Fibroblast of peridontal ligament (primary cell): Measurements from ENCODE around the gene KRTAP4-11.
"Not testable (repeated sequence)": the region's sequence is repeated elsewhere in the genome, so short reads cannot be mapped to it uniquely, and the experiment has no call there.

Experiments used
- DNase-seq: peaks from one replicate; pipeline ENCODE4 v3.0.0-alpha.2; 2010; ENCODE audit errors: extremely low read depth

The KRTAP4-11 gene

DNA sequence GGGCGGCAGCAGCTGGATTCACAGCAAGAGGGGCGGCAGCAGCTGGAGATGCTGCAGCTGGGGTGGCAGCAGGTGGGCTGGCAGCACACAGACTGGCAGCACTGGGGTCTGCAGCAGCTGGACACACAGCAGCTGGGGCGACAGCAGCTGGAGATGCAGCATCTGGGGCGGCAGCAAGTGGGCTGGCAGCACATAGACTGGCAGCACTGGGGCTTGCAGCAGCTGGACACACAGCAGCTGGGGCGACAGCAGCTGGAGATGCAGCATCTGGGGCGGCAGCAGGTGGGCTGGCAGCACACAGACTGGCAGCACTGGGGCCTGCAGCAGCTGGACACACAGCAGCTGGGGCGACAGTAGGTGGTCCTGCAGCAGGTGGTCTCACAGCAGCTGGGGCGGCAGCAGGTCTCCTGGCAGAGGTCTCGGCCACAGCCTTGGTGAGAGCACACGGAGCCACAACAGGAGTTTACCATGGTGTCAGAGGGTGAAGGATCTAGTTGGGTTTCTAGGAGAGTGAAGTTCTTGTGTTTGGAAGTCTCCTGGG lies at the start of gene KRTAP4-11:
Gene KRTAP4-11, minus strand, starts transcription at position 528 of the 541 bp plus-strand sequence. Its CDS starts 58 bp downstream, at position 470.
- DNase-seq, result not testable (repeated sequence)

DNA sequence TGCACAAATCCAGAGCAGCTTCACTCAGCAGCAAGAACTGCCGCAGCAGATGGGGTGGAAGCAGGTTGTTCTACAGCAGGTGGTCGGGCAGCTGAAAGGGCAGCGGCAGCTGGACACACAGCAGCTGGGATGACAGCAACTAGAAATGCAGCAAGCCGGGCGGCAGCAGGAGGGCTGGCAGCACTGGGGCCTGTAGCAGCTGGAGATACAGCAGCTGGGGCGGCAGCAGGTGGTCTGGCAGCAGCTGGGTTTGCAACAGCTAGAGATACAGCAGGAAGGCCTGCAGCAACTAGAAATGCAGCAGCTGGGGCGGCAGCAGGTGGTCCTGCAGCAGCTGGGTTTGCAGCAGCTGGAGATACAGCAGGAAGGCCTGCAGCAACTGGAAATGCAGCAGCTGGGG lies 49.4 kb upstream of the KRTAP4-11 start:
- no peak for DNase-seq

DNA sequence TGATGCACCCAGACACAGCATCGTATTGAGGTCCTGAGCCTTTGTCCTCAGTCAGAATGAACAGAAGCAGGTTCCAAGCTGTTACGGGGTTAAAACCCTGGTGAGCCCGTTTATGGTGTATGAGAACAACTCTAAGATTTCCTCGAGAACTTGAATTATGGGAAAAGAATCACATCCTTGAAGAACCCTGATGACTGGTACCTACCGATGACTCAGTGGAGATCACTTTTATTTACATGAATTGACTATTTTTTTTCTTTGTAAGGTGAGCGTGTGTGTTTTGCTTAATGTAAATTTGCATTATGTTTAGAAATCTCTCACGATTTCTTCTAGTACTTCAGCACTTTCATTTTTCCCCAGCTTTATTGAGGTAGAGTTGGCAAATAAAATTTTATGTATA lies 45.7 kb upstream of the KRTAP4-11 start:
- DNase-seq, result no peak

DNA sequence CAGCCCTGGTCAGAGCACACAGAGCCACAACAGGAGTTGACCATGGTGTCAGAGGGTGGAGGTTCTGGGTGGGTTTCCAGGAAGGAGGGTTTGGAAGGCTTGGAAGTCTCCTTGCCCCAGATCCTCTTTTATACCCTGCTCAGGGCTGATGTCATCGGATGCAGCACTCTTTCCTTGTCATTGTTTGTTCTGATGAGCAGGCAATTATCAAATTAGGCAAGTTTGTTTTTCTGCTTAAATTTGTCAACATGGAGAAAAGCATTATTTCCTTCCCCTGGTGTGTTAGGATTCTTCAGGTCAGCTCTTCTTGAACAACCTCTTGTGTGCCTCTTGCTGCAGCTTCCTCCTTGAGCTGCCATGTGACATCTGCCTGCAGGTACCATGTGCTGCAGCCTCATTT lies 42.5 kb upstream of the KRTAP4-11 start, which contains the start of gene KRTAP4-4:
Gene KRTAP4-4, minus strand, starts transcription at position 101 of the 400 bp plus-strand sequence. Its CDS starts 57 bp downstream, at position 44.
- DNase-seq, result no peak

DNA sequence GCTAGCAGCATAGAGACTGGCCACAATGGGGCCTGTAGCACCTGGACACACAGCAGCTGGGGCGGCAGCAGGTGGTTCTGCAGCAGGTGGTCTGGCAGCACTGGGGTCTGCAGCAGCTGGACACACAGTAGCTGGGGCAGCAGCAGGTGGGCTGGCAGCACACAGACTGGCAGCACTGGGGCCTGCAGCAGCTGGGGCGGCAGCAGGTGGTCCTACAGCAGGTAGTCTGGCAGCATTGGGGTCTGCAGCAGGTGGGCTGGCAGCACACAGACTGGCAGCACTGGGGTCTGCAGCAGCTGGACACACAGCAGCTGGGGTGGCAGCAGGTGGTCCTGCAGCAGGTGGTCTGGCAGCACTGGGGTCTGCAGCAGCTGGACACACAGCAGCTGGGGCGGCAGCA lies 42.0 kb upstream of the KRTAP4-11 start:
- DNase-seq, result not testable (repeated sequence)

DNA sequence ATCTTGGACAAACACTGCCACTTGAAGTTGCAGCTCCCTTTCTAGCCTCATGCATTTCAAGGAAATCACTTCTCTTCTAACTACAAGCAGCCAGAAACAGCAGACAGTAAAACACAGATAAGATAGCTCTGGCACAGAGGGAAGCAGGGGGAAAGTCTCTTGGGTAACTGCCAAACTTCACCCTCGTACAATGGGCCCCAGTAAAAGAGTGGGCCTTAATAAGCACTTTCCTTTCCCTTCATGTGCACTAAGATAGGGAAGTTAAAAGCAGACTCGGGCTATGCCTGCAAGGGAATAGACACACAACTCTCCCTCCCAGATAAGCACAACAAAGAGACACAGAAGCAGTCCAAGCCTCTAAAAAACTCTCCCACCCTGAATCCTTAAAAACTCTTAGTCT lies 35.7 kb upstream of the KRTAP4-11 start:
- DNase-seq, result no peak

DNA sequence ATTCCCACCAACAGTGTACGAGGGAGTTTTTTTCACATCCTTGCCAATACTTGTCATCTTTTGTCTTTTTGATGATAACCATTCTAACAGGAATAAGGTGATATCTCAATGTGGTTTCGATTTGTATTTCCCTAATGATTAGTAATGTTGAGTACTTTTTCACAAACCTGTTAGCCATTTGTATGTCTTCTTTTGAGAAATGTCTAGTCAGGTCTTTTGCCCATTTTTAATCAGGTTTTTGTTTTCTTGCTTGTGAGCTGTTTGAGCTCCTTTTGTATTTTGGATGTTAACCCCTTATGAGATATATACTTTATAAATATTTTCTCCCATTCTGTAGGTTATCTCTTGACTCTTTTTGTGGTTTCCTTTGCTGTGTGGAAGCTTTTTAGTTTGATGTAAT lies 33.4 kb upstream of the KRTAP4-11 start:
- DNase-seq, result no peak

DNA sequence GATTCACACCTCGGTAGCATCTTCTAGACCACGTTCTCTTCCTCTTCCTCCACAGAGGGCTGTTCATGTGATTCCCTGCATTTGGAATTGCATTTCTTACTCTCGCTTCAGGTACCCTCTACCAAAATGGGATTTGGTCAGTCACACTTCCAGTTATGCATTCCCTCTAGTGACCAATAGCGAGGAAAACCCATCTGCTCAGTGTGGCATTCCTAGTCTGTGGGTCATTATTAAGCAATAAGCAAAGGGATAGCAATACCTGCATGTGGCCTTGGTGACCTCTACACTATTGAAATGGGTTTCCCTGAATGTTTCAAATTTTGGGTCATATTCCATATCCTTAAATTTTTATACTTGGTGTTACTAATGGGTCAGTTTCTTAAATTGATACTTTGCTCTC lies 31.9 kb upstream of the KRTAP4-11 start:
- no peak for DNase-seq

DNA sequence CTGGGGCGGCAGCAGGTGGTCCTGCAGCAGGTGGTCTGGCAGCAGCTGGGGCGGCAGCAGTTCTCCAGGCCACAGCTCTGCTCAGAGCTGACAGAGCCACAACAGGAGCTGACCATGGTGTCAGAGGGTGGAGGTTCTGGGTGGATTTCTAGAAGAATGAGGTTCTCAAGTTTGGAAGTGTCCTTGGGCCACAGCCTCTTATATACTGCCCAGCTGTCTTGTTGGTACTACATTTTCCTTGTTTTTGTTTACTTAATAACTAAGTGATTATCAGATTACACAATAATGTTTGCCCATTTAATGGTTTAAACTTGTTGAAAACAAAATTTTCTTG lies 31.4 kb upstream of the KRTAP4-11 start, which contains the start of gene KRTAP4-5:
Gene KRTAP4-5, minus strand, starts transcription at position 174 of the 334 bp plus-strand sequence. Its CDS starts 58 bp downstream, at position 116.
- no peak for DNase-seq

DNA sequence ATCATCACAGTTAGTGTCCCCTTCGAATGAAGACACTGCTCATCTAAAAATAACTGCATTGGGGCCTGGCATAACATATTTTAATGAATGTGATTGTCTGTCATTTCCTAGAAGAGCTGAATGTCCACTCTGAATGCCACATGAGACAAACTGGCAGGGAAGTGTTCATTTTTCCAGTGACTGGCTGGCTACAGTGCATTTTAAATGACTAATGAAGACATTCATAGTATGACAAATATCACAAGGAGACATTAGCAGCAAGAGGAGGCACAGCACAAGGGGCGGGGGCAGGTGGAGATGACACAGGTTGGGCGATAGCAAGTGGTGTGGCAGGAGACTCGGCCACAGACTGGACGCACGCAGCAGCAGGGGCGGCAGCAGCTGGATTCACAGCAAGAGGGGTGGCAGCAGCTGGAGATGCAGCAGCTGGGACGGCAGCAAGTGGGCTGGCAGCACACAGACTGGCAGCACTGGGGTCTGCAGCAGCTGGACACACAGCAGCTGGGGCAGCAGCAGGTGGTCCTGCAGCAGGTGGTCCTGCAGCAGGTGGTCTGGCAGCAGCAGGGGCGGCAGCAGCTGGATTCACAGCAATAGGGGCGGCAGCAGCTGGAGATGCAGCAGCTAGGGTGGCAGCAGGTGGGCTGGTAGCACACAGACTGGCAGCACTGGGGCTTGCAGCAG lies 30.9 kb upstream of the KRTAP4-11 start:
- not testable (repeated sequence) for DNase-seq

DNA sequence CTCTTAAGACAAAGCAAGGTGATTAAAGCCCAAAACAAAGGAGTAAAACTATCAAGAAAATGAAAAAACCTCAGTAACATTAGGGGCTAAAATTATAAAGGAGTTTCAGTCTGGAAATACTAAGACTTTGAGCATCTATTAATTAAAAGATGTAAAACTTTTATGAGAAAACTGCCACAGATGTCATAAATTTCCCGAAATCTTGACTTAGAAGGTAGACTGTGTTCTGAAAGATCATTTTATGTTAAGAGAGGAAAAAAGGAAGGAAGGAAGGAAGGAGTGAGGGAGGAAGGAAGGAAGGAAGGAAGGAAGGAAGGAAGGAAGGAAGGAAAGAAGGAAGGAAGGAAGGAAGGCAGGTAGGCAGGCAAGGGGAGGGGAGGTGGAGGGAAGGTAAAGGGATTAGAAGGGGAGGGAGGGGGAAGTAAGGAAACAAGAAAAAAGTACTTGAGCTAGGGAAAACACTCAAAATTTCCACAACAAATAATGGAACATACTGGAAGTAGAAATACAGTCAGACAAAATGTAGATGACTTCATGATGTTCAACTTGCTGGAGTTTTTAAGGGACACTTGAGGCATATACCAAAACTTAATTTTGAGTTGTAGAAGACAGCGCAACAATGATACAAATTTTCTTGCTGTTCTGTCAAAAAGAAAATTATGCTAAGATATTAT lies 29.5 kb upstream of the KRTAP4-11 start:
- no peak for DNase-seq

DNA sequence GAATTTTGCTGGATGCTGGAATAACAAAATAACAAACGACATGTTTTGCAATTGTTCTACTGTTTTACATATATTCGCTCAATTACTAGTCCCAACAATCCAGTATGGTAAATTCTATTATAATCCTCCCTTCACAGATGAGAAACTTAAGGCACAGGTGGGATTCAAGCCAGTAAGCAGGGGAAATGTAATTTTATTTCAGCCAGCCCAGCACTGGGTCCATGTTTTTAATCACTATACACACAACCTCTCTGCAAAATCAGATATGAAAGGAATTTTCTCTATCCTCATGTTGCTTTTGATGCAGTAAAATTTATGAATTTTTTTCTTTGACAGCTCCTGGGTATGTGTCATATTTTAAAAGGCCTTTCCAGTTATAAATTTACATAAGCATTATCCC lies 27.1 kb upstream of the KRTAP4-11 start:
- no peak for DNase-seq

DNA sequence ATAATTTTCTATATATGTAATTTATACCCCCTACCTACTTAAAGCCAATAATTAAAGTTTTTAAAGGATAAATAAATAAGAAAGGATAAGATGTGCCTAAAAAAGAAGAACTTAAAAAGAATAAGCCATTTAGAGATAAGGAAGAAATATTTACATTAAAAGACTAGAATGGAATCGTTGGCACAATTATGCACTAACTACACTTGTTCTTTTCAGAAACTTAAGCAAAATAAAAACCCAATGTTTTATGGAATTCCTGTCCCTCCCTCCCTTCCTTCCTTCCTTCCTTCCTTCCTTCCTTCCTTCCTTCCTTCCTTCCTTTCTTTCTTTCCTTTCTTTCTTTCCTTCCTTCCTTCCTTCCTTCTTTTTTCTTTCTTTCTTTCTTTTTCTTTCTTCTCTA lies 26.7 kb upstream of the KRTAP4-11 start:
- DNase-seq, result no peak

DNA sequence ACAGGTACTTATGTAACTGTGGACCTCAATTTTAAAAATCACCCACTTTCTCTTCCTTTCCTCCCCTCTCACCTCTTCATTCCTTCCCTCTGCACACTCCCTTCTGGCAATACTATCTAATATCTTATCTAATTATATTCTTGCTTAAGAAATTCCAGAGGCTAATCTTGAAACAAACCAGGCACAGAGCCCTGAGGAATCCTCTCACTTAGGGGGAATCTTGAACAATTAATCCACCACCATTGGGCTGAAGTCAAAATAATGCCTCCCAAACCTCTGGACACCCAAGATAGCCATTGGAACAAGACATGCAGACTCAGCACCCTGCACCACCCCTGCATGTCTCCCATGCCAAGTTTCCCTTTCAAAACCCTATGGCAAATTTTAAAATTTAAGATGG lies 23.2 kb upstream of the KRTAP4-11 start:
- no peak for DNase-seq

DNA sequence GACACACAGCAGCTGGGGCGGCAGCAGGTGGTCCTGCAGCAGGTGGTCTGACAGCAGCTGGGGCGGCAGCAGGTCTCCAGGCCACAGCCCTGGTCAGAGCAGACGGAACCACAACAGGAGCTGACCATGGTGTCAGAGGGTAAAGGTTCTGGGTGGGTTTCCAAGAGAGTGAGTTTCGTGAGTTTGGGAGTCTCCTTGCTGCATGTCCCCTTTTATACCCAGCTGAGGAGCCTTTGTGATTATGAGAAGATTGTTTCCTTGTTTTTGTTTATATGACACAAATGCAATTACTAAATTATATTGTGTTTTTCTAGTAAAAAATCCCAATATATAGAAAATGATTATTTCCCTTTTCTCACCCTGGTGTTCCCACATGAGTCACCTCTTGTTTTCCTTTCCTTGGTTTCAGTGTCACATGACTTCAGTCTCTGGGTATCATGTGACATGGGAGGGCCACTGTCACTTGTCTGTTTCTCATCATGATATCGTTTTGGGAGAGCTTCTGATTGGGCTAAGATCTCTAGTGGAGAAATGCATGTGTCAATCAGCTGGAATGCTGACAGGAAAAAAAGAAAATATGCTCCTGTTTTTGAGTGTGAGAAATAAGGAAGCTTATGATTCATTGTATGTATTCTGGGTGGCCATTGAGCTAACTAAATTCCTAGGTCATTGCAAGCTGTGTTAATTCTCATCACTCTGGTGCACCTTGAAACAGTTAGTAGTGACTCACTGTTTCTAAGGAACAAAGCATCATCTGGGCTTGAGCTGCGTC lies 22.4 kb upstream of the KRTAP4-11 start, which contains the start of gene KRTAP4-6:
Gene KRTAP4-6, minus strand, starts transcription at position 185 of the 772 bp plus-strand sequence. Its CDS starts 57 bp downstream, at position 128.
- peak; percentile 76 for DNase-seq

DNA sequence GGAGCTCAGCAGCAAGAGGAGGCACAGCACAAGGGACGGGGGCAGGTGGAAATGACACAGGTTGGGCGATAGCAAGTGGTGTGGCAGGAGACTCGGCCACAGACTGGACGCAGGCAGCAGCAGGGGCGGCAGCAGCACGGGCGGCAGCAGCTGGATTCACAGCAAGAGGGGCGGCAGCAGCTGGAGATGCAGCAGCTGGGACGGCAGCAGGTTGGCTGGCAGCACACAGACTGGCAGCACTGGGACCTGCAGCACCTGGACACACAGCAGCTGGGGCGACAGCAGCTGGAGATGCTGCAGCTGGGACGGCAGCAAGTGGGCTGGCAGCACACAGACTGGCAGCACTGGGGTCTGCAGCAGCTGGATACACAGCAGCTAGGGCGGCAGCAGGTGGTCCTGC lies 21.7 kb upstream of the KRTAP4-11 start:
- DNase-seq, result not testable (repeated sequence)

DNA sequence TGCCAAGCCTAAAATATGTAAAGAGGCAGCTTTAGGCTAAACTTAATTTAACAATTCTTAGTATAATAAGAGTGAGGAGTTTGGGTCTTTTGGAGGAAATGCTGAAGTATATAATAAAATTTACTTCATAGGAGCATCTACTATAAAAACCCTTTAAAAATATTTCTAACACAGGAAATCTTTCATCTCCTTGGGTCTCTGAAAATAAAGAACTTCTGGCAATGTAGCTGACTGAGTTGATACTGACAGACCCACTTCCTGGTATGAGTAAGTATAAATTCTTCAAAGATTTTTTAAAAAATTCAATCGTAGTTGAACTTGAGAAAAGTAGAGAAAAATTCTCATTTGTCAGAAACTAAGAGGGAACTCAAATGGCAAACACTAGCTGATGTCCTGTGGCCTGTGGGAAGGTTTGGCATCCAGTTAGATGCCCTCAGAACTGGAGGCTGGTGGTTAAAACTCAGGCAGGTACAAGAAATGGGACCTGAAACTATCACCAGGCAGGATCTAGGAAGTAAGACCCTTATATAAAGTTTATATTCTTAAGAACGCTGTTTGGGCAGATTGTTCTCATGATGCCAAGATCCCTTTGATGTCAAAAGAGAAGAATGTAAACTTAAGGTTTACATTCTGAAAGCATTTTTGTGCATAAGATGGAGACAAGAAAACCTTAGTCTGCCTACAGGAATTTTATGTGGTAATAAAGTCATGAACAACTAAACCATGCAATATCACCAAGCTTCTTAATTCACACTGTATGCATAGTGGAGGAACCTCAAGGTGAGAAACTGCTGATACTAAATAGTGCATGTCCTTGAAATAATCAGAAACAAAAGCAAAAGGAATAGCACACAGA lies 15.9 kb upstream of the KRTAP4-11 start:
- DNase-seq, result no peak

DNA sequence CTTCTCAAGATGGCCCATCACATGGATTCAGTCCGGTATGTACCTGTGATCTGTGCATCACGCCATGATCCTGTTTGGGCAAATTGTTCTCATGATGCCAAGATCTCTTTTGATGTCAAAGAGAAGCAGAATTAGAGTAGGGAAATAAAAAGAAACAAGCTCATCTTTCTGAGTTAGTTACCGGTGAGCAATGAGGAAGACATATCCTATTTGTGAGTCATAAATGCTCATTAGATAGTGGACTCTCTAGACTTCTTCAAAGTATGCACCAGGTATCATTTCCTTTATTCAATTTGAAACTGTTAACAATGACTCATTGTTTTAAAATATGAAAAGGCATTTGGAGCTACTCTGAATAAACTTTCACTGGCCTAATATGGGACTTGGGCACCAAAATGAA lies 13.8 kb upstream of the KRTAP4-11 start:
- no peak for DNase-seq

DNA sequence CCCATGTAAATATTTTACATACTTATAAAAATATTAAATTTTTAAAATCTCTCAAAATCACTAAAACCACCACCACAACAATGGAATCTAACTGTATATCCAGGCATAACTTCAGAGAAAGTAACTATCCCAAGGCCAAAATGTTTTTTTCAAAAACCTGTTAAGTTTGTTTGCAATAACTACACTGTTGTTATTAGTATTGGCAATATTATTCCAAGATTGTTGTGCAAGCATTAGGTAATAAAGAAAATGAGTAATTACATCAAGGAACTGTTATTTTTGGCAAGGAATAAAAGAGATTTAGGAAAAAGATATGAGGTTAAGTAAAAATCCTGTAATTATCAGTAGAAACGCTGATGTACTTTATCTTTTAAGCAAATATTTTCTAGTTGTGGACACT lies 9.2 kb upstream of the KRTAP4-11 start:
- no peak for DNase-seq

DNA sequence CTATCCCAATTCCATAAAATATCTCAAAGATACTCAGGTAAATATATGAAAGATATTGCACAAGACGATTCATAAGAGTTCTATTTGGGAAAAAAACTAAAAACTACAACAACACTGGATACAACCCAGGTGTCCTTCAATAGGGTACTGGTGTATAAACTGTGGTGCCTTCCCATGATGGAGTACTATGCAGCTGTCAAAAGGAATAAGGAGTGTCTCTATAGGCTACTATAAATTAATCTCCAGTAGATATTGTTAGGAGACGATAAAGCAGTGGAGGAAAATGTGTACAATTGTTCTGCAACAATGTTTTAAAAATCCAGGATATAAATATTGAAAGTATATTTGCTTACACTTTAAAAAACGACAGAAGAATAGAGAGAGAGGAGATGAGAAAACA lies 8.2 kb upstream of the KRTAP4-11 start:
- DNase-seq, result no peak

DNA sequence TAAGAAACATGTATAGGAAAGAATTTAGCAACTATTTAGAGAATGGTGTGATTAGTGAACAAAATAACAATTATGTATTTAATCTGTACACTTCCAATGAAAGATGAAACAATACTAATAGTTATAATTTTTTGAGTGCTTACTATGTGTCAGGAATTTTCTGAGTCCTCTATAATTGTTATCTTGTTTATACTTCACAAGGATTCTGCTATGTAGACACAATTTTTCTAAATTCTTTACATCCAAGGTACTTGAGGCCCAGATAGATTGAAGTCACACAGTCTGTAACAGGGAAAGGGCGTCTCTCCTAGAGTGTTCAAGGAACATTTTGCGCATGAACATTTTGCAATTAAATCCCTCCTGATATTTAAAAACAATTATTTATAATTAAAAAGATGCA lies 6.9 kb upstream of the KRTAP4-11 start:
- DNase-seq, result no peak
